Superior temporal gyrus (tissue), 1 donor: ENCODE measurements around the gene ZP3.
"Not testable (repeated sequence)": the region's sequence is repeated elsewhere in the genome, so short reads cannot be mapped to it uniquely, and the experiment has no call there.

Experiments used
- DNase-seq: peaks from one replicate; pipeline ENCODE4 v3.0.0-alpha.2; 2016; ENCODE audit errors: extremely low spot score

Gene ZP3

DNA sequence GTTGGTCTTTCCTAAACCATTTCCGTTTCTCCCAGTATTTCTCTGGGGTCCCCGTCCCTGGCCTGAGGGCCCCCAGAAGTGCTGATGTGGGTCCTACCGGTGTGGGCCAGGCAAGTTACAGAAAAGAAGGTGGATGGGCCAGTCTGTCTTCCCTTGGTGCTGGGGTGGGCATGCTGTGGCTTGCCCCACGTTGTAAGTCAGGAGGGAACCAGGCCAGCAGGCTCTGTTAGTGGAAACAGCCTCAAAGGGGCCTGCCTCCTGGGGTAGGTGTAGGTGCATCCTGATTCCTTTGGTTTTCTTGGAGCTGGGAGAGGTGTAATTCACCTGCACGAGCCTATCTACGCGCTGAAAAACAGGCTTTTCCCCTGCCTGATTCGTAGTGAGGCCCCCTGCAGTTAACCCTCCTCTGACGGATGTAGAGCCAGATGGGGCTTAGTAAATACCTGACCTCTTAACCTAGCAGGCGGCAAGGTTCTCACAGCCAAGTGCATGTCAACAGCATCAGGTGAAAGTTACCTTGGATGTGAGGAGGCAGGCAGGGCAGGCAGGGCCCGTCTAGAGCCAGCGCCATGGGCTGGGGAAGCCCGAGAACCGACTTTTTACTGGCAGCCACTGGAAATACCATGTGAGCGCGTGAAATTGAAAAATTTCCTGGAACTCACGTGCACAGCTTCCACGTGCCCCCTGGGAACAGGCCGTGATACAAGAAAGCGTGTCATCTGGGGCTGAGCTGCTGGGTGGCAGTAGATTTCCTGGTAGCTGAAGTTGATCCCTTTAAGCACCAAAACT, 61.3 kb downstream of the ZP3 start:
- DNase-seq = not testable (repeated sequence)

GRCh38 chr7:76486618-76487017, 61.9 kb downstream of the ZP3 start:
- not testable (repeated sequence) for DNase-seq

DNA sequence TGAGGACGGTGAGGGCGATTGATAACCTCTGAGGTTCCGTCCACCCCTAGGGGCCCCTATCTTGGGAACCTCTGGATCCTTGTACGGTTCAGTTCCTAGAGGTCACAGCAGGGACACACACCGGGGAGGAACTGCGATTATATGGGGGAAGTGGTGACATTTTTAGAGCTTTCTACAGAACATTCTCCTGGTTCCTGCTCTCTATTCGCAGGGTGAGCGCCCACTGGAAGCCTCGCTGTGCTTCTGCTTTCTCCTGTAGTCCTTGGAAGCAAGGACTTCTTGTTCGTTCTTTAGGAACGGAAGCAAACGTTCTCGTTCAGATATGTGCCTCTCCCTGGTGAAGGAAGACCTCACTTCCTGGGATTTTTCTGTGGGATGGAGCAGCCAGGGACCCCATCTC, 63.2 kb downstream of the ZP3 start:
- DNase-seq = not testable (repeated sequence)
